ENCODE measurements around the gene RTP3. TPM values are rescaled to one million over a fixed set of nuclear protein-coding genes. Genes with fewer than 3 reads are reported as not detected.

Gene RTP3
- total and polyA plus RNA-seq, 2 of the 8 experiments (the other 6 are each of a cell fraction or from before 2014, with no cell fraction given): 0.08 TPM; not detected in 1

DNA sequence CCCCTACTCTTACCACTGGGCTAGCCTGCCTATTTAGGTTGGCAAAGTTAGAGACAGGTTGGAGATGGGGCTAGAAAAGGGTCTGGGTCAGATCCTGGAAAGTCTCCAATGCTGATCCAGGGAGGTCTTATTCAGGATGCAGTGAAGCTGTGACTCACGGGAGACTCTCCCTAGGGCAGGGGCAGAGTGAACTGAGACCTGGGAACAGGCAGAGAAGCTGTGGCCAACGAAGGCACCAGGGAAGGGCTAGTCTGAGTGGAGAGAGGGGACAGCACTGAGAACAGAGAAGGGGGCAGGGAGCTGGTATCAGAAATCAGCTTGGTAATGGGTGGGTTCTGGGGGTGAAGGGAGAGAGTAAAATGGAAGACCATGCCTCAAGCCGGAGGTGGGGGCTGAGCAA, 35.3 kb upstream of the RTP3 start:
- H3K79me2 ChIP-seq (ENCODE audit: control insufficient read depth in 1 of 2, insufficient read depth in 2 of 2, low read length in 2 of 2): no peaks in the 10 kb centered on the region
- WGBS, 2 experiments (ENCODE audit: extremely low coverage in 1 of 2, insufficient coverage in 1 of 2, insufficient read length in 1 of 2, insufficient replicate concordance in 2 of 2, low coverage in 1 of 2, low lambda C conversion rate in 2 of 2, missing lambda C conversion rate in 1 of 2): 76% methylated on average over 3 of the region's 3 CpGs; no CpG with 5 or more reads in 1 of the 2 experiments
- H3K4me1 ChIP-seq (replicated peaks in 1 of 4; ENCODE audit: control insufficient read depth in 3 of 4, insufficient read depth in 4 of 4, low read length in 3 of 4): peaks cover 0 to 6% (median 4%) of the 10 kb centered on the region in 4 experiments; a peak in 4 of 7 replicates
- H3K56ac ChIP-seq (replicated peaks; ENCODE audit: insufficient read length, low read depth, low read length): no peak overlapping the region
- H3K4ac ChIP-seq (replicated peaks; ENCODE audit: insufficient read length, low read depth, low read length): no peak overlapping the region
- POLR2A ChIA-PET (ENCODE audit: partially characterized antibody): interaction anchor here (0.9 to 2.0 kb wide), 5 partner anchors 12 to 124 kb away, joined by 3 to 7 read pairs (median 5); a partner anchor contains a TSS
- H3K27ac ChIP-seq (ENCODE audit: low read depth, low read length): no peak overlapping the region
- CTCF ChIA-PET (ENCODE audit: partially characterized antibody): interaction anchor here (0.6 to 4.3 kb wide), 27 partner anchors 9 to 252 kb away, joined by 3 to 40 read pairs (median 5); no protein-coding TSS in a partner anchor
- H3K9me3 ChIP-seq (ENCODE audit: insufficient read depth in 2 of 2, low read depth in 1 of 2, low read length in 1 of 2): no peaks in the 10 kb centered on the region
- no peak overlapping the region for H2BK120ac ChIP-seq (replicated peaks; ENCODE audit: low read depth, low read length)
- no peak overlapping the region for H4K5ac ChIP-seq (ENCODE audit: insufficient read length, low read depth, low read length)
- no peak overlapping the region for H3K4me3 ChIP-seq (ENCODE audit: extremely low read depth in 1 of 4, insufficient read depth in 2 of 4, low read depth in 3 of 4, low read length in 4 of 4)
- FAIRE-seq (no peak), DNase-seq (ENCODE audit: low read depth in 1 of 2, low spot score in 2 of 2) (peak in 1 of 2 experiments; percentile 45)
- H4K20me1 ChIP-seq (replicated peaks in 1 of 2; ENCODE audit: control insufficient read depth in 1 of 2, insufficient read depth in 2 of 2, low read length in 2 of 2): no peaks in the 10 kb centered on the region
- peaks cover 7 to 28% (median 24%) of the 10 kb centered on the region in 4 experiments for H3K27me3 ChIP-seq (replicated peaks in 1 of 4; ENCODE audit: control insufficient read depth in 3 of 4, extremely low read depth in 1 of 4, insufficient read depth in 3 of 4, low read length in 3 of 4)
- H3K23ac ChIP-seq (ENCODE audit: insufficient read length): no peak overlapping the region
- H2AK5ac ChIP-seq (ENCODE audit: low read depth, low read length): no peak overlapping the region
- H4K91ac ChIP-seq (replicated peaks; ENCODE audit: insufficient read length, low read length): no peak overlapping the region
- no peaks in the 10 kb centered on the region for H3K79me1 ChIP-seq (ENCODE audit: low read depth, low read length)
- TF ChIP-seq TAF7 (optimal IDR thresholded peaks at IDR 0.05; ENCODE audit: borderline replicate concordance, low read depth, low read length): no peak
- 0 out of 2 replicates have a peak overlapping the region, but pooled peaks have one; percentile 5 for H2BK12ac ChIP-seq (ENCODE audit: low read depth, low read length)
- no peak overlapping the region for H3K4me2 ChIP-seq (ENCODE audit: insufficient read depth in 1 of 2, low read depth in 2 of 2, low read length in 2 of 2)
- no peak overlapping the region for H3K9ac ChIP-seq (replicated peaks in 1 of 4; ENCODE audit: extremely low read depth in 1 of 4, low read depth in 3 of 4, low read length in 3 of 4)
- H3K23me2 ChIP-seq (ENCODE audit: low read depth, low read length): peaks cover 2% of the 10 kb centered on the region
- no peaks in the 10 kb centered on the region for H3K36me3 ChIP-seq (ENCODE audit: control insufficient read depth in 2 of 4, insufficient read depth in 4 of 4, low read length in 3 of 4)
- no peak overlapping the region for H3K14ac ChIP-seq (ENCODE audit: insufficient read length)
- no peak overlapping the region for H2BK20ac ChIP-seq (ENCODE audit: low read length)
- no peak overlapping the region; the same call in 1 of the 2 replicates for H4K8ac ChIP-seq (ENCODE audit: extremely low read depth, insufficient read depth, low read length)
- peak overlapping the region; percentile 20; the same call in 1 of the 2 replicates for H3K18ac ChIP-seq (ENCODE audit: extremely low read depth, low read length)
- no peak overlapping the region for H2BK5ac ChIP-seq (ENCODE audit: low read depth, low read length)
- H2AFZ ChIP-seq (ENCODE audit: low read length): no peak overlapping the region
- H2BK15ac ChIP-seq (ENCODE audit: low read length): 0 out of 2 replicates have a peak overlapping the region, but pooled peaks have one; percentile 40
